H9 (cell line): ENCODE measurements around the gene TBXA2R. TPM values are rescaled to one million over a fixed set of nuclear protein-coding genes. Genes with fewer than 3 reads are reported as not detected.

Experiments used
- DNase-seq: peaks from one replicate; pipeline ENCODE4 v3.0.0-alpha.2; 2017
- H2AFZ ChIP-seq: one replicate; pipeline ENCODE4 v1.6.1; 2013; ENCODE audit warnings: mild to moderate bottlenecking, low read length, control low read depth, moderate library complexity
- H2AK5ac ChIP-seq: 2 replicates; pipeline ENCODE4 v1.6.1; 2013; ENCODE audit warnings: low read length, control low read depth, mixed read lengths; ENCODE audit not compliant: insufficient read length
- H2BK120ac ChIP-seq: one replicate; pipeline ENCODE4 v1.6.1; 2013; ENCODE audit warnings: low read depth, mild to moderate bottlenecking, low read length, control low read depth, inconsistent platforms; ENCODE audit not compliant: poor library complexity, severe bottlenecking
- H2BK12ac ChIP-seq: 2 replicates; pipeline ENCODE4 v1.6.1; 2013; ENCODE audit warnings: low read length, control low read depth, mixed read lengths, low read depth; ENCODE audit not compliant: insufficient read length
- H2BK15ac ChIP-seq: 2 replicates; pipeline ENCODE4 v1.6.1; 2013; ENCODE audit warnings: low read depth, low read length, control low read depth
- H2BK20ac ChIP-seq: one replicate; pipeline ENCODE4 v1.6.1; 2013; ENCODE audit warnings: low read depth, mild to moderate bottlenecking, low read length, control low read depth, inconsistent platforms; ENCODE audit not compliant: poor library complexity, severe bottlenecking
- H2BK5ac ChIP-seq: 2 replicates; pipeline ENCODE4 v1.6.1; 2013; ENCODE audit warnings: low read length, control low read depth, mixed read lengths; ENCODE audit not compliant: insufficient read length
- H3K14ac ChIP-seq: 2 replicates; pipeline ENCODE4 v1.6.1; 2013; ENCODE audit warnings: low read length, control low read depth; ENCODE audit not compliant: insufficient read depth
- H3K18ac ChIP-seq: 2 replicates; pipeline ENCODE4 v1.6.1; 2013; ENCODE audit warnings: low read depth, mild to moderate bottlenecking, mixed read lengths, low read length, control low read depth; ENCODE audit not compliant: insufficient read length
- H3K23ac ChIP-seq: 2 replicates; pipeline ENCODE4 v1.6.1; 2013; ENCODE audit warnings: low read length, control low read depth, mixed read lengths, low read depth; ENCODE audit not compliant: insufficient read length
- H3K23me2 ChIP-seq: 2 replicates; pipeline ENCODE4 v1.6.1; 2013; ENCODE audit warnings: low read depth, mild to moderate bottlenecking, mixed read lengths, low read length, control low read depth; ENCODE audit not compliant: insufficient read length, poor library complexity, severe bottlenecking
- H3K27ac ChIP-seq: 2 replicates; pipeline ENCODE4 v1.5.1; 2013; ENCODE audit warnings: low read length, control low read depth, mixed read lengths, low read depth; ENCODE audit not compliant: insufficient read length
- H3K27me3 ChIP-seq: 2 replicates; pipeline ENCODE4 v1.6.1; 2013; ENCODE audit warnings: low read length, control low read depth, inconsistent platforms; ENCODE audit not compliant: insufficient read depth
- H3K4ac ChIP-seq: 2 replicates; pipeline ENCODE4 v1.6.1; 2013; ENCODE audit warnings: low read depth, mild to moderate bottlenecking, control low read depth, inconsistent platforms, low read length, moderate library complexity
- H3K4me1 ChIP-seq: 2 replicates; pipeline ENCODE4 v1.6.1; 2013; ENCODE audit warnings: low read length, control low read depth, inconsistent platforms; ENCODE audit not compliant: insufficient read depth
- H3K4me2 ChIP-seq: 2 replicates; pipeline ENCODE4 v1.6.1; 2013; ENCODE audit warnings: low read length, control low read depth, mixed read lengths; ENCODE audit not compliant: insufficient read length, insufficient read depth
- H3K56ac ChIP-seq: 2 replicates; pipeline ENCODE4 v1.6.1; 2013; ENCODE audit warnings: low read depth, mild to moderate bottlenecking, mixed read lengths, low read length, control low read depth; ENCODE audit not compliant: insufficient read length
- H3K79me1 ChIP-seq: 2 replicates; pipeline ENCODE4 v1.6.1; 2013; ENCODE audit warnings: low read depth, mild to moderate bottlenecking, moderate library complexity, low read length, control low read depth, inconsistent platforms; ENCODE audit not compliant: insufficient read depth, poor library complexity, severe bottlenecking
- H3K79me2 ChIP-seq: 2 replicates; pipeline ENCODE4 v1.6.1; 2013; ENCODE audit warnings: low read length, control low read depth, inconsistent platforms; ENCODE audit not compliant: insufficient read depth
- H3K9ac ChIP-seq: 2 replicates; pipeline ENCODE4 v1.6.1; 2013; ENCODE audit warnings: low read length, control low read depth, mixed read lengths; ENCODE audit not compliant: insufficient read length; ENCODE audit errors: extremely low read depth
- H3K9me3 ChIP-seq: one replicate; pipeline ENCODE4 v1.6.1; 2013; ENCODE audit warnings: low read depth, low read length, inconsistent platforms; ENCODE audit not compliant: control insufficient read depth
- H3T11ph ChIP-seq: one replicate; pipeline ENCODE4 v1.6.1; 2013; ENCODE audit warnings: mild to moderate bottlenecking, low read length, control low read depth, inconsistent platforms
- H4K20me1 ChIP-seq: one replicate; pipeline ENCODE4 v1.6.1; 2013; ENCODE audit not compliant: control insufficient read depth, insufficient read length, insufficient read depth
- H4K5ac ChIP-seq: 2 replicates; pipeline ENCODE4 v1.6.1; 2013; ENCODE audit warnings: low read depth, mild to moderate bottlenecking, mixed read lengths, low read length, control low read depth; ENCODE audit not compliant: insufficient read length
- H4K8ac ChIP-seq: replicated peaks from 2 replicates; pipeline ENCODE4 v1.6.1; 2013; ENCODE audit warnings: low read length, control low read depth, mixed read lengths, low read depth; ENCODE audit not compliant: insufficient read length
- H4K91ac ChIP-seq: 2 replicates; pipeline ENCODE4 v1.6.1; 2013; ENCODE audit warnings: low read depth, mild to moderate bottlenecking, moderate library complexity, mixed read lengths, low read length, control low read depth; ENCODE audit not compliant: insufficient read length
- H3K27ac Mint-ChIP-seq, 3 experiments: 2 replicates in 2 of 3; 3 replicates in 1 of 3; pipeline ENCODE4 v1.8.0; 2020 to 2021; ENCODE audit warnings: mixed read lengths in 3 of 3, mild to moderate bottlenecking in 1 of 3, moderate library complexity in 1 of 3
- H3K27me3 Mint-ChIP-seq: 2 replicates; pipeline ENCODE4 v1.8.0; 2021; ENCODE audit warnings: low read depth, mild to moderate bottlenecking, moderate library complexity, mixed read lengths
- H3K36me3 Mint-ChIP-seq, 3 experiments: 2 replicates in 2 of 3; 3 replicates in 1 of 3; pipeline ENCODE4 v1.8.0; 2020 to 2021; ENCODE audit warnings: low read depth in 3 of 3, mixed read lengths in 3 of 3; ENCODE audit not compliant: insufficient read depth in 1 of 3
- H3K4me1 Mint-ChIP-seq, 2 experiments: 2 replicates each; pipeline ENCODE4 v1.8.0; 2020; ENCODE audit warnings: mixed read lengths in 2 of 2
- H3K4me3 Mint-ChIP-seq, 2 experiments: 2 replicates in 1 of 2; 3 replicates in 1 of 2; pipeline ENCODE4 v1.8.0; 2020 to 2021; ENCODE audit warnings: mild to moderate bottlenecking in 2 of 2, mixed read lengths in 2 of 2, moderate library complexity in 1 of 2
- H3K9me3 Mint-ChIP-seq, 2 experiments: 2 replicates in 1 of 2; 3 replicates in 1 of 2; pipeline ENCODE4 v1.8.0; 2020; ENCODE audit warnings: mild to moderate bottlenecking in 2 of 2, mixed read lengths in 2 of 2, moderate library complexity in 1 of 2
- WGBS: extraction: QIAGEN DNeasy Blood & Tissue Kit; methylation state at CpG from one replicate; pipeline ENCODE4 v1.1.7; 2013; ENCODE audit warnings: missing lambda C conversion rate, low lambda C conversion rate, mixed read lengths; ENCODE audit not compliant: insufficient read length; ENCODE audit errors: extremely low coverage; 5-methylcytosine and 5-hydroxymethylcytosine counted together
- total RNA-seq: library from RNA; stranded (reverse); gene quantifications from 2 replicates; pipeline ENCODE4 v1.2.1, GENCODE V29; 2021
- TF ChIP-seq, protein P1 (sequence below): fragments of 200-600 bp; sonication (generic); conservative IDR thresholded peaks from 3 replicates; pipeline ENCODE4 v1.8.0; 2021; ENCODE audit warnings: antibody characterized with exemption, mild to moderate bottlenecking

TBXA2R gene
- total RNA-seq, 1 experiment from 2014 or later = 0.63 TPM

DNA sequence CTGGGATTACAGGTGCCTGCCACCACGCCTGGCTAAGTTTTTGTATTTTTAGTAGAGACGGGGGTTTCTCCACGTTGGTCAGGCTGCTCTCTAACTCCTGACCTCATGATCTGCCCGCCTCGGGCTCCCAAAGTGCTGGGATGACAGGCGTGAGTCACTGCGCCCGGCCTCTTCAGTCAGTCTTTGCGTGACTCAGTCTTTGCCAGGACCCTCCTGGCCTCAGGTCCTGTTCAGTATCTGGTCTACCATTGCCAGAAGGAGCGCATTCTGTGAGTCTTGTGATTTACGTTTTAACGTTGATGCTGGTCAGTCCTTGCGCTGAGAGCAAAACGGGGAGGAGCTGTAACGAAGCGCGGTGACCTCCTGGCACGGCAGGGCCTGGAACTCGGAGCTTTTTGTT lies 41.5 kb downstream of the TBXA2R start:
- Mint-ChIP-seq H3K27me3 (peaks cover 33% of the 10 kb centered on the region), H3K4me1 (no peaks in the 10 kb centered on the region), H3K4me3 (no peak overlapping the region), H3K9me3 (no peaks in the 10 kb centered on the region), H3K36me3 (no peaks in the 10 kb centered on the region), H3K27ac (no peak overlapping the region; a peak in 1 of 7 replicates)
- Histone ChIP-seq H2BK120ac (no peak overlapping the region), H2BK20ac (no peak overlapping the region), H3K4ac (no peak overlapping the region), H3K27ac (no peak overlapping the region), H3K23me2 (no peaks in the 10 kb centered on the region), H3K27me3 (no peaks in the 10 kb centered on the region), H2BK15ac (no peak overlapping the region), H4K5ac (no peak overlapping the region), H2AK5ac (no peak overlapping the region), H3K79me2 (no peaks in the 10 kb centered on the region), H3K14ac (no peak overlapping the region), H2BK5ac (no peak overlapping the region), H3K4me2 (no peak overlapping the region), H3K9ac (no peak overlapping the region), H4K20me1 (no peaks in the 10 kb centered on the region), H3K9me3 (no peaks in the 10 kb centered on the region), H3K79me1 (no peaks in the 10 kb centered on the region), H3K4me1 (no peaks in the 10 kb centered on the region), H3K56ac (no peak overlapping the region), H4K8ac (no peak overlapping the region), H4K91ac (no peak overlapping the region), H2BK12ac (no peak overlapping the region), H2AFZ (no peak overlapping the region), H3K23ac (no peak overlapping the region), H3T11ph (no peak overlapping the region), H3K18ac (no peak overlapping the region)
- WGBS = no CpG with 5 or more reads among the region's 19 CpGs
- DNase-seq = no peak
- TF ChIP-seq, protein P1, sequence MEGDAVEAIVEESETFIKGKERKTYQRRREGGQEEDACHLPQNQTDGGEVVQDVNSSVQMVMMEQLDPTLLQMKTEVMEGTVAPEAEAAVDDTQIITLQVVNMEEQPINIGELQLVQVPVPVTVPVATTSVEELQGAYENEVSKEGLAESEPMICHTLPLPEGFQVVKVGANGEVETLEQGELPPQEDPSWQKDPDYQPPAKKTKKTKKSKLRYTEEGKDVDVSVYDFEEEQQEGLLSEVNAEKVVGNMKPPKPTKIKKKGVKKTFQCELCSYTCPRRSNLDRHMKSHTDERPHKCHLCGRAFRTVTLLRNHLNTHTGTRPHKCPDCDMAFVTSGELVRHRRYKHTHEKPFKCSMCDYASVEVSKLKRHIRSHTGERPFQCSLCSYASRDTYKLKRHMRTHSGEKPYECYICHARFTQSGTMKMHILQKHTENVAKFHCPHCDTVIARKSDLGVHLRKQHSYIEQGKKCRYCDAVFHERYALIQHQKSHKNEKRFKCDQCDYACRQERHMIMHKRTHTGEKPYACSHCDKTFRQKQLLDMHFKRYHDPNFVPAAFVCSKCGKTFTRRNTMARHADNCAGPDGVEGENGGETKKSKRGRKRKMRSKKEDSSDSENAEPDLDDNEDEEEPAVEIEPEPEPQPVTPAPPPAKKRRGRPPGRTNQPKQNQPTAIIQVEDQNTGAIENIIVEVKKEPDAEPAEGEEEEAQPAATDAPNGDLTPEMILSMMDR = no peak
